Mammary epithelial cell (primary cell): Measurements from ENCODE around the gene ANTXR1.

Experiments used
- EZH2 ChIP-seq: IDR thresholded peaks from 2 replicates; pipeline ENCODE4 v1.6.1; 2012; ENCODE audit warnings: low read length, inconsistent platforms, borderline replicate concordance
- TF ChIP-seq, protein P1 (sequence below), 2 donors: IDR thresholded peaks in 1 of 2; conservative IDR thresholded peaks in 1 of 2; 2 replicates each; pipeline ENCODE4 v1.5.1; 2011 to 2012; ENCODE audit warnings: inconsistent platforms in 2 of 2, low read length in 2 of 2, mild to moderate bottlenecking in 2 of 2, control low read depth in 1 of 2, low read depth in 1 of 2; ENCODE audit not compliant: insufficient read depth in 1 of 2; ENCODE audit errors: extremely low read depth in 1 of 2

DNA sequence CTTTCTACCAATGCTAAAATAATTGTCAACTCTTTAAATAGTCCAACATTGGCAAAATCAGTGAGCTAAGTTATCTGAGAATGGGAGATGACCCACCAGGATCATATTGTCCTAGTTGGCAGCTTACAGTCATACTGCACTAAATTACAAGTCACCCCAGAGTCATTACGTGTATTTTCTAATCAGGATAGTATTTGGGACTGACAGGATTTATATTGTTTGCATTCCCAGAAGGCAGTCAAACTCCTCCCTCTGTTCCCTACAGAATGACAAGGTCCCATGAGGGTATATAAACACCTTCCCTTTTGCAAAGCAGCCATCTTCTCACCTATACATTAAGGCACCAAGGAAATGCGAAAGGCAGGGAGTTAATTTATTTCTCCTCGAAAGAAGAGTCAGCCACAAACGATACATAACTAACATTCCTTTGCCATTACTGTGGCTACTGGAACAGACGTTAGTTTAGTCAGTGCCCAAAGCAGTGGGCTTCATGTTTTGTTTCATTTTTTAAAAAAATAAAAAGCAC, 125.3 kb downstream of the ANTXR1 start:
- TF ChIP-seq, protein P1, sequence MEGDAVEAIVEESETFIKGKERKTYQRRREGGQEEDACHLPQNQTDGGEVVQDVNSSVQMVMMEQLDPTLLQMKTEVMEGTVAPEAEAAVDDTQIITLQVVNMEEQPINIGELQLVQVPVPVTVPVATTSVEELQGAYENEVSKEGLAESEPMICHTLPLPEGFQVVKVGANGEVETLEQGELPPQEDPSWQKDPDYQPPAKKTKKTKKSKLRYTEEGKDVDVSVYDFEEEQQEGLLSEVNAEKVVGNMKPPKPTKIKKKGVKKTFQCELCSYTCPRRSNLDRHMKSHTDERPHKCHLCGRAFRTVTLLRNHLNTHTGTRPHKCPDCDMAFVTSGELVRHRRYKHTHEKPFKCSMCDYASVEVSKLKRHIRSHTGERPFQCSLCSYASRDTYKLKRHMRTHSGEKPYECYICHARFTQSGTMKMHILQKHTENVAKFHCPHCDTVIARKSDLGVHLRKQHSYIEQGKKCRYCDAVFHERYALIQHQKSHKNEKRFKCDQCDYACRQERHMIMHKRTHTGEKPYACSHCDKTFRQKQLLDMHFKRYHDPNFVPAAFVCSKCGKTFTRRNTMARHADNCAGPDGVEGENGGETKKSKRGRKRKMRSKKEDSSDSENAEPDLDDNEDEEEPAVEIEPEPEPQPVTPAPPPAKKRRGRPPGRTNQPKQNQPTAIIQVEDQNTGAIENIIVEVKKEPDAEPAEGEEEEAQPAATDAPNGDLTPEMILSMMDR (conservative IDR thresholded peaks at IDR 0.05 in 1 of 2, IDR thresholded peaks at IDR 0.05 in 1 of 2; ENCODE audit: extremely low read depth in 1 of 2, insufficient read depth in 1 of 2, low read depth in 1 of 2, low read length in 2 of 2): no peak
- no peak for TF ChIP-seq EZH2
